Fibroblast of lung (primary cell): ENCODE measurements around the gene NOMO2.
"Not testable (repeated sequence)": the region's sequence is repeated elsewhere in the genome, so short reads cannot be mapped to it uniquely, and the experiment has no call there.

Source experiments
- CTCF ChIP-seq, 2 donors: IDR thresholded peaks in 1 of 2; conservative IDR thresholded peaks in 1 of 2; 1 replicate in 1 of 2; 2 replicates in 1 of 2; pipeline ENCODE4 v1.5.1; 2011 to 2012; ENCODE audit warnings: low read length in 2 of 2, control low read depth in 1 of 2, inconsistent platforms in 1 of 2, low read depth in 1 of 2, mild to moderate bottlenecking in 1 of 2
- EZH2 ChIP-seq: IDR thresholded peaks from 2 replicates; pipeline ENCODE4 v1.5.1; 2012; ENCODE audit warnings: low read length, control low read depth, mild to moderate bottlenecking; ENCODE audit errors: missing control alignments

- not testable (repeated sequence) for TF ChIP-seq CTCF (conservative IDR thresholded peaks at IDR 0.05 in 1 of 2, IDR thresholded peaks at IDR 0.05 in 1 of 2; ENCODE audit: low read depth in 1 of 2, low read length in 2 of 2); EZH2
Observed at GRCh38 chr16:18401851-18402657, 159.8 kb downstream of the NOMO2 start.
